Mucosa of descending colon (tissue), 3 donors: ENCODE data around the gene CNTLN. TPM values are rescaled to one million over a fixed set of nuclear protein-coding genes. Genes with fewer than 3 reads are reported as not detected.

Experiments used
- ATAC-seq: fragments of 200-7000 bp; cut with Tn5 transposase; one replicate; pipeline ENCODE4 v1.9.1; 2020; ENCODE audit warnings: mild to moderate bottlenecking, moderate library complexity
- DNase-seq, 3 donors: peaks; one replicate each; pipeline ENCODE4 v3.0.0-alpha.2; 2020
- H3K36me3 ChIP-seq: fragments of 200-600 bp; one replicate; pipeline ENCODE4 v1.8.0; 2021; ENCODE audit warnings: low read depth, mild to moderate bottlenecking
- H3K4me1 ChIP-seq: fragments of 200-600 bp; one replicate; pipeline ENCODE4 v1.8.0; 2021; ENCODE audit warnings: low read depth, mild to moderate bottlenecking
- H3K4me3 ChIP-seq: fragments of 200-600 bp; one replicate; pipeline ENCODE4 v1.8.0; 2021; ENCODE audit warnings: mild to moderate bottlenecking
- H3K9me3 ChIP-seq: fragments of 200-600 bp; one replicate; pipeline ENCODE4 v1.8.0; 2021; ENCODE audit warnings: mild to moderate bottlenecking
- CTCF ChIP-seq: fragments of 200-600 bp; IDR thresholded peaks from one replicate; pipeline ENCODE4 v1.8.0; 2022; ENCODE audit warnings: antibody characterized with exemption, mild to moderate bottlenecking
- intact Hi-C, 2 donors: fragments of 100-400 bp; cut with DNase I in 1 of 2; cut with micrococcal nuclease in 1 of 2; formaldehyde crosslinking; loops; one replicate each; pipeline versions ENCODE4 v1.11.0 to v1.11.1; 2022; cut with DNase I, micrococcal nuclease
- total RNA-seq, 3 donors: library from RNA; stranded (reverse); fragmentation: NEBNext Ultra II Directional in 2 of 3; extraction: Animal tissue kit (Norgen Biotek cat#: 25700) in 2 of 3; gene quantifications; one replicate each; pipeline versions ENCODE4 v1.2.1 to v1.2.4, GENCODE V29; 2021 to 2023
- donor health status: DM: no; HTN: no; CAD: no; lungs with moderate emphysema.
- donor health status: DM: no; HTN: no; CAD: no.
- donor health status: DM: no; HTN: yes; CAD: no.

The CNTLN gene
- total RNA-seq, 3 donors from 2014 or later, result 1.5 to 9.8 (median 4.1) TPM

- H3K4me3 ChIP-seq, result no peak overlapping the region
- no peaks in the 10 kb centered on the region for H3K9me3 ChIP-seq
- ATAC-seq, result peak; percentile 62
- no peaks in the 10 kb centered on the region for H3K36me3 ChIP-seq
- intact Hi-C loops, result loop anchor here in 1 of 2 donors (10.0 kb wide), 1 partner anchor 1588 kb away; no protein-coding TSS in a partner anchor
- TF ChIP-seq CTCF, result no peak
- H3K4me1 ChIP-seq, result no peaks in the 10 kb centered on the region
- peak in 1 of 3 donors; percentile 77 for DNase-seq
Measured at GRCh38 chr9:17462869-17463464, 328.1 kb downstream of the CNTLN start.

- intact Hi-C loops, result no loop called here
- no peak overlapping the region for H3K4me3 ChIP-seq
- ATAC-seq (no peak), DNase-seq (no peak)
- TF ChIP-seq CTCF, result no peak
- H3K4me1 ChIP-seq, result no peaks in the 10 kb centered on the region
- H3K36me3 ChIP-seq, result no peaks in the 10 kb centered on the region
- no peaks in the 10 kb centered on the region for H3K9me3 ChIP-seq
Measured at GRCh38 chr9:17470036-17470813, 335.4 kb downstream of the CNTLN start.

- no peak for TF ChIP-seq CTCF
- Histone ChIP-seq H3K4me1 (no peaks in the 10 kb centered on the region), H3K4me3 (no peak overlapping the region), H3K9me3 (no peaks in the 10 kb centered on the region), H3K36me3 (no peaks in the 10 kb centered on the region)
- ATAC-seq (no peak), DNase-seq (no peak)
- intact Hi-C loops, result no loop called here
Measured at GRCh38 chr9:17472126-17472525, 337.3 kb downstream of the CNTLN start.

- intact Hi-C loops, result no loop called here
- no peak for TF ChIP-seq CTCF
- Histone ChIP-seq H3K4me1 (no peaks in the 10 kb centered on the region), H3K36me3 (no peaks in the 10 kb centered on the region), H3K9me3 (no peaks in the 10 kb centered on the region), H3K4me3 (no peak overlapping the region)
- DNase-seq, result no peak
- no peak for ATAC-seq
Measured at GRCh38 chr9:17476401-17476800, 341.6 kb downstream of the CNTLN start.

GRCh38 chr9:17477816-17478215 is 343.0 kb downstream of the CNTLN start:
- H3K36me3 ChIP-seq, result no peaks in the 10 kb centered on the region
- DNase-seq, result no peak
- H3K4me3 ChIP-seq, result no peak overlapping the region
- no peak for ATAC-seq
- H3K4me1 ChIP-seq, result no peaks in the 10 kb centered on the region
- no peaks in the 10 kb centered on the region for H3K9me3 ChIP-seq
- TF ChIP-seq CTCF, result no peak
- intact Hi-C loops, result no loop called here
